IPS-11a (cell line): Measurements from ENCODE around the gene COL2A1.

Source experiments
- H3K4me3 ChIP-seq: one replicate; pipeline ENCODE4 v1.5.1; 2013; ENCODE audit warnings: low read depth, low read length, control low read depth

Gene COL2A1

GRCh38 chr12:48004053-48004941 lies at the start of gene COL2A1:
Gene COL2A1, minus strand, starts transcription at chr12:48004476. Its CDS starts 155 bp downstream, at chr12:48004321.
- H3K4me3 ChIP-seq = peak within 1 kb of the TSS; percentile 30

DNA sequence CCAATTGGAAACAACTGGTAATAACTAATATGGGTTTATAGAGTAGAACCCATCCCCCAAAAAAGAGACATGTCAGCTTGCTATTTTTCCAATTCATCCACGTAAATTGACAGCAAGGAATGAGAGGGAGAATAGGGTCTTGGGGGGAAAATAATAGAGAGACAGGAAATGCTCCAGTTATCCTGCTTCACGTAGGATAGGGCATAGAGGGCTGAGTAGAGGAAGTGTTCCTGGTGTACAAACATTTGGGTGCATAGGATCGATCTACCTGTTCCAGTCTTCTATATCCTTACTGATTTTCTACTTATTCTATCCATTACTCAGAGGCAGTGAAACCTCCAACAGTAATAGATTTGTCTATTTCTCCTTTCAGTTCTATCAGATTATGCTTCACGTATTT lies 49.6 kb upstream of the COL2A1 start:
- H3K4me3 ChIP-seq = no peak overlapping the region

DNA sequence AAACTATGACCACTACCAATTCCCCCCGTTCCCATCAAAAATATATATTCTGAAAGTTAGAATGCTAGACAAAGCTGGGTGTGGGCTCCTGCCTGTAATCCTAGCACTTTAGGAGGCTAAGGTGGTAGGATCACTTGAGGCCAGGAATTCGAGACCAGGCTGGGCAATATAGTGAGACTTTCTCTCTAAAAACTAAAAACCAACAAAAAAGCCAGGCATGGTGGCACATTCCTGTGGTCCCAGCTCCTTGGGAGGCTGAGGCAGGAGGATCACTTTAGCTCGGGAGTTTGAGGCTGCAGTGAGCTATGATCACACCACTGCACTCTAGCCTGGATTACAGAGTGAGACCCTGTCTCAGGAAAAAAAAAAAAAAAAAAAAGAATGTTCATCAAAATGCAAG lies 48.8 kb upstream of the COL2A1 start:
- no peak overlapping the region for H3K4me3 ChIP-seq

DNA sequence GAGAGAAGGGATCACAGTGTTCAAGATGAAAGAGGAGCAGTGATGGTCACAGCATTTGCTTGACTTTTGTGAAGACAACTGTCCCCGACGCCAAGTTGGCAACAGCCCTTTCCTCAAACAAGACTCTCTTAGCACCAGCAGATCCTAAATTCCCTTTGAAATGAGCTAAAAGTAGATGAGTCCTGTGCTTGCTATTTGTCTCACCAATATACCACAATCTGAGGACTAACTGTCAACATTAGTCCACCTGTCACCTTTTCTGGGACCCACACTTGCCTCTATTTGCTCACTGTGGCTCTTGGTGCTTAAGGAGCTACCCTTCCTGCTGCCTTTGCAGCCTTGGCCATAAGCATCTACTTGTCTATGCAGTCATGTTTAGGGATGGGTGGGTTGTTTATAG lies 47.4 kb upstream of the COL2A1 start:
- H3K4me3 ChIP-seq = no peak overlapping the region

- H3K4me3 ChIP-seq = no peak overlapping the region
These were observed 45.9 kb upstream of the COL2A1 start for GRCh38 chr12:48050174-48050573.

DNA sequence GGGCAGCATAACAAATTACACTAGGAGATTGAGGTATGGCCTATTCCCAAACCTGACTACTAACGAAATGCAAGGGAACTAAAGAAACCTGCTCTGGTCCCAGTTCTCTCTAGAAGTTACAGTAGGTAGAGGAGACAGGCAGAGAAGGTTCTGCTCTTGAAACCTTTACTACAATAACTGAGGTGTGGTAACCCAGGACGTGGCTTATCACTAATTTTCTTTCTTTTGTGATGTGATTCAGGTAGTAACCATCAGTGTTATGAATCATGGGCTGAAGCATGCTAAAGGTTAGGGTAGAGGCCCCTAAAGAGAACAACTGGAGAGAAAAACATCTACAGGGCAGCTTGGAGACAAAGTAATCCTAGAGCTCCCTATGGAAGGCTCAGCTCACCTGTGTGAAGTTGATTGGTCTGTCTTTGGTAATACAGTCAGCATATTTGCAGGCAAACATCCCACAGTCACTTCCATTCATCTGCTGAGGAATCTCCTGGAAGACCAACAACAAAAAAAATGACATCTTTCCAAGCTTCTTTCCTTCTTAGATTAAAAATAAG lies 41.8 kb upstream of the COL2A1 start:
- H3K4me3 ChIP-seq = no peak overlapping the region

DNA sequence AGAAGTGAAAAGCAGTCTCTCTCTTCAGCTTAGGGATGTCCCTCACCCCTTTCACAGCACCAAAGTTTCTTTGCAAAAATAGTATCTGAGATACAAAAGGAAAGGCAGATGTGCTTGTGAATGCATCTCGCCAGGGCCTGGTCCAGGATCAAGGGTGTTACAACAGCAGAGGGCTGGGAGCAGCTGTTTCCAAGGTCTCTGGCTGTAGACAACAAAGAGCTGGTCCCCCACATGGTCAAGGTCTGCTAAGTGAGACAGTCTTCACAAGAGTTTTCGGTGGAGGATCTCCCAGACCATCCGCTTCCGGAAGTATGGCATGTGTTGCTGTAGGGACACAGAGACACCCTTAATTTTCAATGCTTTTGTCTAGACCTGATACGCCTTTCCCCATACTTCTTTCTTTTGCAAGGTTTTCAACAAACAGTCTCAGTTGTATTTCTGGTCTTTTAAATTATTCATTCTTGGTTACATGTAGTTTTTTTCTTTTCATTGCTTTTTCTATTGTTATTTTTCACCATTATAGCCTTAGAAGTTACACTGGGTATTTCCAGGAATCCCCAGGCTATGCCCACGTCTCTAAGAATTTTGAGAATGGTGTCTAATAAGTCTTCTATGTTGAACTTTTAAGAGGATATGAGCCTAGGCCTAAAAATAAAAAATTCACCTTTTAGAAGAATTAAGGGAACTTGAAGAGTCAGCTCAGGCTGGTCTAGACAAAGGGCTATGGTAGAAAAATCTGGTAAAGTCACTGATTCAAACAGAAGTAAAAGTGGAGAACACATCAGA lies 41.0 kb upstream of the COL2A1 start:
- H3K4me3 ChIP-seq = no peak overlapping the region

GRCh38 chr12:48044396-48044795 lies 40.1 kb upstream of the COL2A1 start:
- H3K4me3 ChIP-seq = no peak overlapping the region

DNA sequence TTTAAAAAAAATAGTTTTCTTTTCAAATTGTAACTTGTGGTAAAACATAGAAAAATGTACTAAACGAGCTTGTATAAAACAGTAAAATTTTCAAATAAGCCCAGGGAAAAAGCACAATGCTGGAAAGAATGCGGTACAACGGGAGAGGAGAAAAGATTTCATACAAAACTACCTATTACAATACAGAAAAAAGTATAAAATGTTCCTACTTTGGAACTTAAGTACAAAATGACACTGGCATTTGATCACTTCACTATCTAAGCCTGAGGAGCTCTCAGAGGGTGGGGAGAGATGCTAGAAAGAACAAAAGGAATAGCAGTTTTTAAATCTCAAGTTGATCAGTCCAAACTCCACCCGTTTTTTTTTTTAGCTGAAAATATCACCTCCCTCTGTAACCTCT lies 39.5 kb upstream of the COL2A1 start:
- H3K4me3 ChIP-seq = no peak overlapping the region

- no peak overlapping the region for H3K4me3 ChIP-seq
These were observed 37.5 kb upstream of the COL2A1 start for GRCh38 chr12:48041591-48042423.

DNA sequence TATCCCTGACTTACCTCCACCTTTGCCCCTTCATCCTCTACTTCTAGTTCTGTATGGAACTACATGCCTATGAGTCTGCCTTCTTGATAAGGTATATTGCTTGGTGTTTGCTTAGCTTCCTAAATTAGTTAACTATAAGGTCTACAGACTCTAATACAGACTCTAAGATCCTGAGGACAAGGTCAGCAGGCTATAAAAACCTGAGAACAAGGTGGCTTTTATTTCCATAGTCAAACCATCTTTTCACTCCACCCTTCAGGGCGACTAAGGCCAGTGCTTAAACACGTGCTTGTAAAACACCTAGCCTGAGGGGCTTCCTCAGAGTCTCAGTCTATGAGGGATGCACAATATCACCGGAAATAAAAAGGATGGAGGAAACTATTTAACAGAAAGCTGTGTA lies 36.1 kb upstream of the COL2A1 start:
- no peak overlapping the region for H3K4me3 ChIP-seq

DNA sequence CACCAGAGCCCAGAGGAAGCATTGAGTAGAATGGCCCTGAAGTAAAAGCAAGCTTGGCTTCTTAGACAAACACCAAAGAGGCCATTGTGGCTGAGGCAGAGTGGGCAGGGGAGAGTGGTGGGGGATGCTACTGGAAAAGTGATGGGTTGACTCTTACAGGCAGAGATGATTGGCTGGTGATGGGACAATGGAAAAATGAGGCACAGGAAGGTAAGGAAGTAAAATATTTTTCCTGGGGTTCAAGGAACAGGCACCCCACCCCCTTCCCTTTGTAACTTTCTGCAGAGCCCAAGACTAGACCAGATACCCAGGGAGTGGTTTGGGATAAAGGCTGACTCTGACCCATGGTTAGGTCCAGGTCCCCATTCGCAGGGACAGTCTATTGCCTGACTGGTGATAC lies 34.9 kb upstream of the COL2A1 start:
- no peak overlapping the region for H3K4me3 ChIP-seq

- H3K4me3 ChIP-seq = no peak overlapping the region
These were observed 33.8 kb upstream of the COL2A1 start for GRCh38 chr12:48038085-48038484.

GRCh38 chr12:48037267-48037915 lies 33.1 kb upstream of the COL2A1 start:
- no peak overlapping the region for H3K4me3 ChIP-seq

DNA sequence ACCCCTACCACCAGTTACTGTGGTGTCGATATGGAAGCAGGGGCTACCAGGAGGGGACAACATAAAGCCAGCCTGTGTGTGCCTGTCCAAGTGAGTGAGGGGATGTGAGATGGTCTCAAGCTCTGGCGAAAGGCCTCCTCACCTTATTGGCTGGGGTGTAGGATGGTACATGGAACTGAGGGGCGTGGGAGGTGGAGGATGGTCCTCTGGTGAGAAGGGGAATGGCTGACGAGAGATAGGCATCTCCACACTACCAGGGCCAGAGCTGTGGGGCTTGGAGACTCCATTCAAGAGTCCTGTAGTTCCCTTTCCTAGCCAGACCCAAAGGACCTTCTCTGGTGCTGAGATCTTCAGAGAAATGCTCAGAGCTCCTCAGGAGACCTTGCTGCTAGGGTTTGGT lies 32.5 kb upstream of the COL2A1 start:
- H3K4me3 ChIP-seq = no peak overlapping the region

GRCh38 chr12:48034835-48035805 lies 30.8 kb upstream of the COL2A1 start:
- H3K4me3 ChIP-seq = no peak overlapping the region

DNA sequence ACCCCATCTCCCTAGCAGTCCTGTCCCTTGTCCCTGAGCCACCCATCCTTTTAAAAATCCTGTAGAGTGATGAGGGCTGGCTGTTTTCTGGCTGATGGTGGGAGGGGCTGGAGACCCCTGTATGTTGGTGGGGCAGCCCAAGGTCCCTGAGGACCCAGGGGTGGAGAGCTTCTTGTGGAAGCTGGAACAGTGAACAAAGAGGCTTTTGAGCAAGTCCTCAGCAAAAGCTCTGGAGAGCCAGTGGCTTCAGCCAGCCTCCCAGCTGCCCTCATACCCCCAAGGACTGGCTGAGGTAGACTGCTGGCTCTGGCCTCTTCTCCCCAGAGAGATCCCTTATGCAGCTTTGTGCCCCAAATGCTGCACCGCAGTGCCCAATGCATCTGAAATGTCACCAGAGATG lies 29.2 kb upstream of the COL2A1 start:
- no peak overlapping the region for H3K4me3 ChIP-seq

DNA sequence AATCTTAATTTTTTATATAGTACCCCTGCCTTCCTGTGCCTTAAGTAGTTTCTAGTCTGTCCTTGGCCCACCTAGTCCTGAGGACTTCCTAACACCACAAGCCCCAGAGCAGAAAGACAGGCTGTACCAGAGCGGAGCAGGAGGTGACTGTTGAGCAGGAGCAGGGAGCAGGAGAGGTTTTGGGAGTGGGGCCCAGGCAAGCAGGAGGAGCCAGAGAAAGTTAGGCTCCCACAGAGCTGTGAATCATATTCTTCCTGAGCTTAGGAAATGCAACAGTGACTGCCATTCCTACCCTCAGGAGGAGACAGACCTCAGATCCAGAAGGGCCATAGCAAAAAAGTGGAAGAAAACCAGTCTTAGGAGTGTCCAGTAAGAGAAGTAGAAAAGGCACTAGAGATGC lies 28.3 kb upstream of the COL2A1 start:
- no peak overlapping the region for H3K4me3 ChIP-seq
